ENCODE measurements around the gene ZRANB3.

Gene ZRANB3

GRCh38 chr2:135157856-135158255 is 373.2 kb downstream of the ZRANB3 start:
- Histone ChIP-seq H3K4me3 (ENCODE audit: low read depth in 1 of 2, low read length in 2 of 2) (no peak overlapping the region), H3K9me3 (ENCODE audit: control insufficient read depth in 1 of 2, low read length in 2 of 2) (no peaks in the 10 kb centered on the region), H3K27me3 (ENCODE audit: control insufficient read depth in 1 of 2, insufficient read depth in 2 of 2, low read length in 2 of 2) (no peaks in the 10 kb centered on the region), H3K9ac (ENCODE audit: low read depth in 1 of 2, low read length in 2 of 2) (no peak overlapping the region), H3K4me1 (ENCODE audit: control insufficient read depth in 1 of 2, insufficient read depth in 2 of 2, low read length in 2 of 2) (no peaks in the 10 kb centered on the region), H3K36me3 (ENCODE audit: control insufficient read depth in 1 of 2, insufficient read depth in 2 of 2, low read length in 2 of 2) (peaks cover 11 to 48% of the 10 kb centered on the region in 2 donors), H3K27ac (ENCODE audit: low read depth, low read length) (no peak overlapping the region)

GRCh38 chr2:135154962-135155361 is 376.1 kb downstream of the ZRANB3 start:
- peaks cover 19 to 63% of the 10 kb centered on the region in 2 donors for H3K36me3 ChIP-seq (ENCODE audit: control insufficient read depth in 1 of 2, insufficient read depth in 2 of 2, low read length in 2 of 2)
- H3K27me3 ChIP-seq (ENCODE audit: control insufficient read depth in 1 of 2, insufficient read depth in 2 of 2, low read length in 2 of 2): no peaks in the 10 kb centered on the region
- H3K4me1 ChIP-seq (ENCODE audit: control insufficient read depth in 1 of 2, insufficient read depth in 2 of 2, low read length in 2 of 2): no peaks in the 10 kb centered on the region
- H3K4me3 ChIP-seq (ENCODE audit: low read depth in 1 of 2, low read length in 2 of 2): no peak overlapping the region
- no peak overlapping the region for H3K9ac ChIP-seq (ENCODE audit: low read depth in 1 of 2, low read length in 2 of 2)
- H3K27ac ChIP-seq (ENCODE audit: low read depth, low read length): no peak overlapping the region
- H3K9me3 ChIP-seq (ENCODE audit: control insufficient read depth in 1 of 2, low read length in 2 of 2): no peaks in the 10 kb centered on the region

GRCh38 chr2:135152361-135152760 is 378.7 kb downstream of the ZRANB3 start:
- Histone ChIP-seq H3K27me3 (ENCODE audit: control insufficient read depth in 1 of 2, insufficient read depth in 2 of 2, low read length in 2 of 2) (no peaks in the 10 kb centered on the region), H3K36me3 (ENCODE audit: control insufficient read depth in 1 of 2, insufficient read depth in 2 of 2, low read length in 2 of 2) (peaks cover 19 to 44% of the 10 kb centered on the region in 2 donors), H3K9me3 (ENCODE audit: control insufficient read depth in 1 of 2, low read length in 2 of 2) (no peaks in the 10 kb centered on the region), H3K4me3 (ENCODE audit: low read depth in 1 of 2, low read length in 2 of 2) (no peak overlapping the region), H3K4me1 (ENCODE audit: control insufficient read depth in 1 of 2, insufficient read depth in 2 of 2, low read length in 2 of 2) (no peaks in the 10 kb centered on the region), H3K9ac (ENCODE audit: low read depth in 1 of 2, low read length in 2 of 2) (no peak overlapping the region), H3K27ac (ENCODE audit: low read depth, low read length) (no peak overlapping the region)

DNA sequence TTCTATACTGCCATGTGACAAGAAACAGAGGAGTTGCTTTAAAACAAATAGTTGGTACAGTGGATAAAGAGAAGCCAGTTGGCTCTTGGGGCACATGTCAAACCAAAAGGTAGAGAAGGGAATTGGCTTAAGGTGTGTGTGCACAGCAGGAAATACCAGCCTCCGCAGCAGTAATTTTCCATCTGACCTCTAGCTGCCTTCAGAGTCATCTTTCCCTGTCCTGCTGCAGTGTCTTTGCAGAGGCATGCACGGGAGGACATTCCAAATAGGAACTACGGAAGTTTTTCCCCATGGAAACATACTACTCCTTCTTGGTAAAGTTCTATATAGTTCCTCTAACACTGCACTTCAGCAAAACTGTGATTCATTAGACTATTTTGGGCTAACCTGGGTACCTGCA is 379.4 kb downstream of the ZRANB3 start:
- Histone ChIP-seq H3K27me3 (ENCODE audit: control insufficient read depth in 1 of 2, insufficient read depth in 2 of 2, low read length in 2 of 2) (no peaks in the 10 kb centered on the region), H3K4me1 (ENCODE audit: control insufficient read depth in 1 of 2, insufficient read depth in 2 of 2, low read length in 2 of 2) (no peaks in the 10 kb centered on the region), H3K9me3 (ENCODE audit: control insufficient read depth in 1 of 2, low read length in 2 of 2) (no peaks in the 10 kb centered on the region), H3K36me3 (ENCODE audit: control insufficient read depth in 1 of 2, insufficient read depth in 2 of 2, low read length in 2 of 2) (peaks cover 19 to 41% of the 10 kb centered on the region in 2 donors), H3K9ac (ENCODE audit: low read depth in 1 of 2, low read length in 2 of 2) (no peak overlapping the region), H3K27ac (ENCODE audit: low read depth, low read length) (no peak overlapping the region), H3K4me3 (ENCODE audit: low read depth in 1 of 2, low read length in 2 of 2) (no peak overlapping the region)

GRCh38 chr2:135150725-135151124 is 380.3 kb downstream of the ZRANB3 start:
- H3K27me3 ChIP-seq (ENCODE audit: control insufficient read depth in 1 of 2, insufficient read depth in 2 of 2, low read length in 2 of 2): no peaks in the 10 kb centered on the region
- no peak overlapping the region for H3K27ac ChIP-seq (ENCODE audit: low read depth, low read length)
- no peaks in the 10 kb centered on the region for H3K4me1 ChIP-seq (ENCODE audit: control insufficient read depth in 1 of 2, insufficient read depth in 2 of 2, low read length in 2 of 2)
- H3K9ac ChIP-seq (ENCODE audit: low read depth in 1 of 2, low read length in 2 of 2): no peak overlapping the region
- H3K36me3 ChIP-seq (ENCODE audit: control insufficient read depth in 1 of 2, insufficient read depth in 2 of 2, low read length in 2 of 2): peaks cover 19 to 41% of the 10 kb centered on the region in 2 donors
- H3K4me3 ChIP-seq (ENCODE audit: low read depth in 1 of 2, low read length in 2 of 2): no peak overlapping the region
- no peaks in the 10 kb centered on the region for H3K9me3 ChIP-seq (ENCODE audit: control insufficient read depth in 1 of 2, low read length in 2 of 2)

DNA sequence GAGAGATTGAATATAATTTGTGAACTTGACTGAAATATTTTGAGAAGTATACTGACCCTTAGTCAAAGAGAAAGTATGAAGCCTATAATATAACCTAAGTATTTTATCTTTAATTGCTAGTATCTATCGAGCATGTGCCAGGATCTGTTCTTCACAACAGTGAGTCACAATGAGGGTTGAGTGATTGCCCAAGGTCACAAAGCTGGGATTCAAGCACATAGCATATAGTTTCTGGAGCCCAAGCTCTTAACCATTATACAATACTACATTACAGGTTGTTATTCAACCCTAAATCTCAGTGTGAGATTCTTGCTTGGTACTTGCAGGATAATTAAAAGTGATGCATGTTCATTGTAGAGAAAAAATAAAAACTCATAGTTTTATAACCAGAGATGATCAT is 381.8 kb downstream of the ZRANB3 start:
- Histone ChIP-seq H3K9me3 (ENCODE audit: control insufficient read depth in 1 of 2, low read length in 2 of 2) (no peaks in the 10 kb centered on the region), H3K9ac (ENCODE audit: low read depth in 1 of 2, low read length in 2 of 2) (no peak overlapping the region), H3K4me3 (ENCODE audit: low read depth in 1 of 2, low read length in 2 of 2) (no peak overlapping the region), H3K4me1 (ENCODE audit: control insufficient read depth in 1 of 2, insufficient read depth in 2 of 2, low read length in 2 of 2) (no peaks in the 10 kb centered on the region), H3K36me3 (ENCODE audit: control insufficient read depth in 1 of 2, insufficient read depth in 2 of 2, low read length in 2 of 2) (peaks cover 18 to 42% of the 10 kb centered on the region in 2 donors), H3K27me3 (ENCODE audit: control insufficient read depth in 1 of 2, insufficient read depth in 2 of 2, low read length in 2 of 2) (no peaks in the 10 kb centered on the region), H3K27ac (ENCODE audit: low read depth, low read length) (no peak overlapping the region)

- Histone ChIP-seq H3K27me3 (ENCODE audit: control insufficient read depth in 1 of 2, insufficient read depth in 2 of 2, low read length in 2 of 2) (no peaks in the 10 kb centered on the region), H3K9ac (ENCODE audit: low read depth in 1 of 2, low read length in 2 of 2) (no peak overlapping the region), H3K9me3 (ENCODE audit: control insufficient read depth in 1 of 2, low read length in 2 of 2) (peaks cover 3 to 8% of the 10 kb centered on the region in 2 donors), H3K4me1 (ENCODE audit: control insufficient read depth in 1 of 2, insufficient read depth in 2 of 2, low read length in 2 of 2) (no peaks in the 10 kb centered on the region), H3K36me3 (ENCODE audit: control insufficient read depth in 1 of 2, insufficient read depth in 2 of 2, low read length in 2 of 2) (peaks cover 20 to 22% of the 10 kb centered on the region in 2 donors), H3K4me3 (ENCODE audit: low read depth in 1 of 2, low read length in 2 of 2) (peak overlapping the region in 1 of 2 donors; percentile 8), H3K27ac (ENCODE audit: low read depth, low read length) (no peak overlapping the region)
These were observed 386.7 kb downstream of the ZRANB3 start for GRCh38 chr2:135144343-135144742.

DNA sequence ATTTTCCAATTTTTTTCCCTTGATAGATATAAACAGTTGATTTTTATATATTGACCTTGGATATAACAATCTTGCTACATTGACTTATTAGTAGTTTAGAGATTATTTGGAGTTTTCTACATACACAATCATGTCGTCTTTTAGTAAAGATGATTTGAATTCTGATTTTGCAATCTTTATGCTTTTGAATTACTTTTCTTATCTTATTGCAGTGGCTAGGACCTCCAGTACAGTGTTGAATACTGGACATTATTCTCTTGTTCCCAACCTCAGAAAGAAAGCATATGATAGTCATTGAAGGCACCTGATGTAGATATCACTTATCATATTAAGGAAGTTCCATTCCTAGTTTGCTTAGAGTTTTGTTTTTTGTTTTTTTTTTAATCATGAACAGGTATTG is 388.7 kb downstream of the ZRANB3 start:
- Histone ChIP-seq H3K36me3 (ENCODE audit: control insufficient read depth in 1 of 2, insufficient read depth in 2 of 2, low read length in 2 of 2) (peaks cover 25 to 28% of the 10 kb centered on the region in 2 donors), H3K9me3 (ENCODE audit: control insufficient read depth in 1 of 2, low read length in 2 of 2) (peaks cover 3 to 8% of the 10 kb centered on the region in 2 donors), H3K9ac (ENCODE audit: low read depth in 1 of 2, low read length in 2 of 2) (no peak overlapping the region), H3K27ac (ENCODE audit: low read depth, low read length) (no peak overlapping the region), H3K27me3 (ENCODE audit: control insufficient read depth in 1 of 2, insufficient read depth in 2 of 2, low read length in 2 of 2) (no peaks in the 10 kb centered on the region), H3K4me1 (ENCODE audit: control insufficient read depth in 1 of 2, insufficient read depth in 2 of 2, low read length in 2 of 2) (no peaks in the 10 kb centered on the region), H3K4me3 (ENCODE audit: low read depth in 1 of 2, low read length in 2 of 2) (no peak overlapping the region)

GRCh38 chr2:135140606-135141005 is 390.4 kb downstream of the ZRANB3 start:
- H3K36me3 ChIP-seq (ENCODE audit: control insufficient read depth in 1 of 2, insufficient read depth in 2 of 2, low read length in 2 of 2): peaks cover 25 to 36% of the 10 kb centered on the region in 2 donors
- no peaks in the 10 kb centered on the region for H3K27me3 ChIP-seq (ENCODE audit: control insufficient read depth in 1 of 2, insufficient read depth in 2 of 2, low read length in 2 of 2)
- no peaks in the 10 kb centered on the region for H3K4me1 ChIP-seq (ENCODE audit: control insufficient read depth in 1 of 2, insufficient read depth in 2 of 2, low read length in 2 of 2)
- H3K9me3 ChIP-seq (ENCODE audit: control insufficient read depth in 1 of 2, low read length in 2 of 2): peaks cover 3 to 8% of the 10 kb centered on the region in 2 donors
- no peak overlapping the region for H3K27ac ChIP-seq (ENCODE audit: low read depth, low read length)
- H3K9ac ChIP-seq (ENCODE audit: low read depth in 1 of 2, low read length in 2 of 2): no peak overlapping the region
- no peak overlapping the region for H3K4me3 ChIP-seq (ENCODE audit: low read depth in 1 of 2, low read length in 2 of 2)

DNA sequence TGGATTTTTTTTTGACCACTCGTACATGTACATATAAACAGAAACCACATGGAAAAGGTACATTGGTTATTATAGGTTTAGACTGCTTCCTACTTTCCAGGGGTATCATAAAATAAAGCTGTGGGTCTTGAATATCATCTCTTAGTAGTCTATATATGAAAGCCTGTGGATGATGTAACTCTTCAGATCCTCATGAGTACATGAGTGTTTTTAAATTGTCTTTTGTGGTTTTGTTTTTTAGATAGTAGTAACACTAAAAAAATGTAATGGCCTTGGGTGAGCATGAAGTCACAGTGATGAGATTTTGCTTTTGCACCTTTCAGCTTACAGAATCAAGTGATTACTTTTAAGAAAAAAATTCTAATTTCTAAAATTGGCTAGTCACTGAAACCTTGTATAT is 398.7 kb downstream of the ZRANB3 start:
- H3K36me3 ChIP-seq (ENCODE audit: control insufficient read depth in 1 of 2, insufficient read depth in 2 of 2, low read length in 2 of 2): peaks cover 12 to 46% of the 10 kb centered on the region in 2 donors
- H3K4me1 ChIP-seq (ENCODE audit: control insufficient read depth in 1 of 2, insufficient read depth in 2 of 2, low read length in 2 of 2): no peaks in the 10 kb centered on the region
- no peaks in the 10 kb centered on the region for H3K9me3 ChIP-seq (ENCODE audit: control insufficient read depth in 1 of 2, low read length in 2 of 2)
- no peak overlapping the region for H3K27ac ChIP-seq (ENCODE audit: low read depth, low read length)
- no peak overlapping the region for H3K9ac ChIP-seq (ENCODE audit: low read depth in 1 of 2, low read length in 2 of 2)
- H3K27me3 ChIP-seq (ENCODE audit: control insufficient read depth in 1 of 2, insufficient read depth in 2 of 2, low read length in 2 of 2): no peaks in the 10 kb centered on the region
- no peak overlapping the region for H3K4me3 ChIP-seq (ENCODE audit: low read depth in 1 of 2, low read length in 2 of 2)

GRCh38 chr2:135130751-135131150 is 400.3 kb downstream of the ZRANB3 start:
- Histone ChIP-seq H3K36me3 (ENCODE audit: control insufficient read depth in 1 of 2, insufficient read depth in 2 of 2, low read length in 2 of 2) (peaks cover 12 to 40% of the 10 kb centered on the region in 2 donors), H3K4me1 (ENCODE audit: control insufficient read depth in 1 of 2, insufficient read depth in 2 of 2, low read length in 2 of 2) (no peaks in the 10 kb centered on the region), H3K27ac (ENCODE audit: low read depth, low read length) (no peak overlapping the region), H3K9me3 (ENCODE audit: control insufficient read depth in 1 of 2, low read length in 2 of 2) (no peaks in the 10 kb centered on the region), H3K27me3 (ENCODE audit: control insufficient read depth in 1 of 2, insufficient read depth in 2 of 2, low read length in 2 of 2) (no peaks in the 10 kb centered on the region), H3K4me3 (ENCODE audit: low read depth in 1 of 2, low read length in 2 of 2) (no peak overlapping the region), H3K9ac (ENCODE audit: low read depth in 1 of 2, low read length in 2 of 2) (no peak overlapping the region)
